Hematopoietic multipotent progenitor cell treated with erythropoietin and hydrocortisone succinate and interleukin-3 and kit ligand, for 6 days (in vitro differentiated cells): Measurements from ENCODE around the gene FRMD8.
"Not testable (repeated sequence)": the region's sequence is repeated elsewhere in the genome, so short reads cannot be mapped to it uniquely, and the experiment has no call there.

ENCODE experiments used
- DNase-seq: peaks from one replicate; pipeline ENCODE4 v3.0.0-alpha.2; 2015

The FRMD8 gene

GRCh38 chr11:65395961-65396530 lies 9.6 kb downstream of the FRMD8 start:
- no peak for DNase-seq

GRCh38 chr11:65396769-65397745 lies 10.6 kb downstream of the FRMD8 start:
- DNase-seq = no peak

- no peak for DNase-seq
Observed at GRCh38 chr11:65398362-65398910, 12.0 kb downstream of the FRMD8 start.

GRCh38 chr11:65399249-65399648 lies 12.8 kb downstream of the FRMD8 start:
- no peak for DNase-seq

- DNase-seq = no peak
Observed at GRCh38 chr11:65399845-65400244, 13.4 kb downstream of the FRMD8 start.

GRCh38 chr11:65400307-65401072 lies 14.1 kb downstream of the FRMD8 start:
- no peak for DNase-seq

GRCh38 chr11:65401073-65401802 lies 14.8 kb downstream of the FRMD8 start:
- no peak for DNase-seq

- no peak for DNase-seq
Observed at GRCh38 chr11:65401803-65402248, 15.4 kb downstream of the FRMD8 start.

GRCh38 chr11:65402790-65403189 lies 16.4 kb downstream of the FRMD8 start:
- no peak for DNase-seq

GRCh38 chr11:65403607-65404121 lies 17.2 kb downstream of the FRMD8 start:
- peak; percentile 86 for DNase-seq

- DNase-seq = no peak
Observed at GRCh38 chr11:65404210-65404609, 17.8 kb downstream of the FRMD8 start.

- no peak for DNase-seq
Observed at GRCh38 chr11:65404638-65405339, 18.4 kb downstream of the FRMD8 start.

- no peak for DNase-seq
Observed at GRCh38 chr11:65410936-65411680, 24.7 kb downstream of the FRMD8 start.

- DNase-seq = no peak
Observed at GRCh38 chr11:65411681-65412070, 25.2 kb downstream of the FRMD8 start.

- no peak for DNase-seq
Observed at GRCh38 chr11:65412271-65413076, 26.0 kb downstream of the FRMD8 start.

- not testable (repeated sequence) for DNase-seq
Observed at GRCh38 chr11:65413077-65413664, 26.7 kb downstream of the FRMD8 start.

- no peak for DNase-seq
Observed at GRCh38 chr11:65414776-65415498, 28.5 kb downstream of the FRMD8 start.

GRCh38 chr11:65415499-65416340 lies 29.3 kb downstream of the FRMD8 start:
- DNase-seq = no peak
